ENCODE results near the gene DOCK4.

DNA sequence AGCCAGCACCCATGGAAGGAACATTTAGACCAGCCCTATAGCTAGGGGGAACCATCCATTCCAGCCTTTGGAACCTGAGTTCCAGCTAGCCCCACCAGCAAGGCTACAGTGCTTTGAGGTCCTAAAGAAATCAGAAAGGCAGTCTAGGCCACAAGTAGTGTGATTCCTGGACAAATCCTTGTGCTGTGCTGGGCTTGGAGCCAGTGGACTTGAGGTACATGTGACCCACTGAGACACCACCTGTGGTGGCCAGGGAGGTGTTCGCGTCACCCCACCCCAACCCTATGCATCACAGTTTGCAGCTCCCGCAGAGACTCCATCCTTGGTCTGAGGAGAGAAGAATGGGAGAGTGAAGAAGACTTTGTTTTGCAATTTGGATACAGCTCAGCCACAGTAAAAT lies 32.1 kb upstream of the DOCK4 start:
- TF ChIP-seq, protein P1, sequence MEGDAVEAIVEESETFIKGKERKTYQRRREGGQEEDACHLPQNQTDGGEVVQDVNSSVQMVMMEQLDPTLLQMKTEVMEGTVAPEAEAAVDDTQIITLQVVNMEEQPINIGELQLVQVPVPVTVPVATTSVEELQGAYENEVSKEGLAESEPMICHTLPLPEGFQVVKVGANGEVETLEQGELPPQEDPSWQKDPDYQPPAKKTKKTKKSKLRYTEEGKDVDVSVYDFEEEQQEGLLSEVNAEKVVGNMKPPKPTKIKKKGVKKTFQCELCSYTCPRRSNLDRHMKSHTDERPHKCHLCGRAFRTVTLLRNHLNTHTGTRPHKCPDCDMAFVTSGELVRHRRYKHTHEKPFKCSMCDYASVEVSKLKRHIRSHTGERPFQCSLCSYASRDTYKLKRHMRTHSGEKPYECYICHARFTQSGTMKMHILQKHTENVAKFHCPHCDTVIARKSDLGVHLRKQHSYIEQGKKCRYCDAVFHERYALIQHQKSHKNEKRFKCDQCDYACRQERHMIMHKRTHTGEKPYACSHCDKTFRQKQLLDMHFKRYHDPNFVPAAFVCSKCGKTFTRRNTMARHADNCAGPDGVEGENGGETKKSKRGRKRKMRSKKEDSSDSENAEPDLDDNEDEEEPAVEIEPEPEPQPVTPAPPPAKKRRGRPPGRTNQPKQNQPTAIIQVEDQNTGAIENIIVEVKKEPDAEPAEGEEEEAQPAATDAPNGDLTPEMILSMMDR (IDR thresholded peaks at IDR 0.05; ENCODE audit: insufficient read depth, low read length) = no peak
- TF ChIP-seq POLR2AphosphoS5 (IDR thresholded peaks at IDR 0.05; ENCODE audit: low read depth) = no peak
